Omental fat pad (tissue), 4 donors: ENCODE measurements around the gene RCC2. TPM values are rescaled to one million over a fixed set of nuclear protein-coding genes. Genes with fewer than 3 reads are reported as not detected.
"Not testable (repeated sequence)": the region's sequence is repeated elsewhere in the genome, so short reads cannot be mapped to it uniquely, and the experiment has no call there.

Source experiments
- ATAC-seq: fragments of 150-250 bp; one replicate; pipeline ENCODE4 v1.9.1; 2016; ENCODE audit warnings: mild to moderate bottlenecking, moderate library complexity; ENCODE audit not compliant: low FRiP score
- DNase-seq: peaks from one replicate; pipeline ENCODE4 v3.0.0-alpha.2; 2019; ENCODE audit warnings: low spot score
- total RNA-seq, 4 donors: library from RNA; depleted of rRNA; stranded (reverse); fragments of >200 nt; gene quantifications; one replicate each; pipeline ENCODE4 v1.1.0, GENCODE V29; 2016
- TF ChIP-seq, protein P1 (sequence below), 3 donors: fragments of 450-650 bp; IDR thresholded peaks; one replicate each; pipeline ENCODE4 v1.5.1; 2016 to 2017; ENCODE audit warnings: antibody characterized with exemption in 3 of 3, mild to moderate bottlenecking in 3 of 3, moderate library complexity in 2 of 3

Gene RCC2
- total RNA-seq, 4 donors from 2014 or later, result 20.9 to 44.4 (median 26.6) TPM

- ATAC-seq, result no peak
- TF ChIP-seq, protein P1, sequence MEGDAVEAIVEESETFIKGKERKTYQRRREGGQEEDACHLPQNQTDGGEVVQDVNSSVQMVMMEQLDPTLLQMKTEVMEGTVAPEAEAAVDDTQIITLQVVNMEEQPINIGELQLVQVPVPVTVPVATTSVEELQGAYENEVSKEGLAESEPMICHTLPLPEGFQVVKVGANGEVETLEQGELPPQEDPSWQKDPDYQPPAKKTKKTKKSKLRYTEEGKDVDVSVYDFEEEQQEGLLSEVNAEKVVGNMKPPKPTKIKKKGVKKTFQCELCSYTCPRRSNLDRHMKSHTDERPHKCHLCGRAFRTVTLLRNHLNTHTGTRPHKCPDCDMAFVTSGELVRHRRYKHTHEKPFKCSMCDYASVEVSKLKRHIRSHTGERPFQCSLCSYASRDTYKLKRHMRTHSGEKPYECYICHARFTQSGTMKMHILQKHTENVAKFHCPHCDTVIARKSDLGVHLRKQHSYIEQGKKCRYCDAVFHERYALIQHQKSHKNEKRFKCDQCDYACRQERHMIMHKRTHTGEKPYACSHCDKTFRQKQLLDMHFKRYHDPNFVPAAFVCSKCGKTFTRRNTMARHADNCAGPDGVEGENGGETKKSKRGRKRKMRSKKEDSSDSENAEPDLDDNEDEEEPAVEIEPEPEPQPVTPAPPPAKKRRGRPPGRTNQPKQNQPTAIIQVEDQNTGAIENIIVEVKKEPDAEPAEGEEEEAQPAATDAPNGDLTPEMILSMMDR (IDR thresholded peaks at IDR 0.05), result no peak
- no peak for DNase-seq
Observed at GRCh38 chr1:17460219-17460618, 20.7 kb upstream of the RCC2 start.

- TF ChIP-seq, protein P1 (IDR thresholded peaks at IDR 0.05), result no peak
- no peak for DNase-seq
- no peak for ATAC-seq
Observed at GRCh38 chr1:17458794-17459193, 19.3 kb upstream of the RCC2 start.

DNA sequence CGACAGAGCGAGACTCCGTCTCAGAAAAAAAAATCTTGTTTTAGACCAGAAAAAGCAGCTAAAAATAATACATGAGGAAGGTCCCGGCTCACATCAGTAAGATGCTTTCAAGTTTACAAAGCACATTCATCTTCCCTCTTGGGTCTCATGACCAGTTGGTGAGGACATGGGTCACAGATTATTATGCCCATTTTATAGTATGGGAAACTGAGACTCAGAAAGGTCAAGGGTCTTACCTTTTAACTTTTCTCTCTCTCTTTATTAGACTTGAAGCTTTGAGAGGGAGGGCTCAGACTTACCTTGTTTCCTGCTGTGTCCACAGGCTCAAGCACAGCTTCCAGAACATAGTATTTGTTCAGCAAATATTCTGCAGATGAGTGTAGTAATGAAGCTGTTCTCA, 13.2 kb upstream of the RCC2 start:
- DNase-seq (no peak), ATAC-seq (no peak)
- TF ChIP-seq, protein P1 (IDR thresholded peaks at IDR 0.05), result no peak

DNA sequence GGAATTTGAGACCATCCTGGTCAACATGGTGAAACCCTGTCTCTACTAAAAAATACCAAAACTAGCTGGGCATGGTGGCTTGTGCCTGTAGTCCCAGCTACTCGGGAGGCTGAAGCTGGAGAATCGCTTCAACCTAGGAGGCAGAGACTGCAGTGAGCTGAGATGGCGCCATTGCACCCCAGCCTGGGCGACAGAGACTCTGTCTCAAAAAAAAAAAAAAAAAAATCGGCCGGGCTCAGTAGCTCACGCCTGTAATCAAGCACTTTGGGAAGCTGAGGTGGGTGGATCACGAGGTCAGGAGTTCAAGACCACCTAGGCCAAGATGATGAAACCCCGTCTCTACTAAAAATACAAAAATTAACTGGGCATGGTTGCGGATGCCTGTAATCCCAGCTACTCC, 12.7 kb upstream of the RCC2 start:
- not testable (repeated sequence) for DNase-seq, ATAC-seq

GRCh38 chr1:17451731-17452130, 12.3 kb upstream of the RCC2 start:
- TF ChIP-seq, protein P1 (IDR thresholded peaks at IDR 0.05), result no peak
- DNase-seq, result no peak
- ATAC-seq, result no peak

GRCh38 chr1:17447501-17447992, 8.1 kb upstream of the RCC2 start:
- TF ChIP-seq, protein P1 (IDR thresholded peaks at IDR 0.05), result no peak
- no peak for DNase-seq
- ATAC-seq, result no peak

DNA sequence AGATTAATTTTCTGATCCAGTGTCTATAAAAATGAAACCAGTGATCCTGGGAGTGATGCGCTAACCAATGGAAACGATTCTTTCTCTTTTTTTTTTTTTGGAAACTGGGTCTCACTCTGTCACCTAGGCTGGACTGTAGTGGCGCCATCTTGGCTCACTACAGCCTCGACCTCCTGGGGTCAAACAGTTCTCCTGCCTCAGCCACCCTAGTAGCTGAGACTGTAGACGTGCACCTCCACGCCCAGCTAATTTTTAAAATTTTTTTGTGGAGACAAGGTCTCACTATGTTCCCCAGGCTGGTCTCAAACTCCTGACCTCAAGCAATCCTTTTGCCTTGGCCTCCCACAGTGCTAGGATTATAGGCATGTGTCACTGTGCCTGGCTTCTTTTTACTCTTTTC, 3.4 kb upstream of the RCC2 start:
- DNase-seq (no peak), ATAC-seq (no peak)
- TF ChIP-seq, protein P1 (IDR thresholded peaks at IDR 0.05), result no peak

DNA sequence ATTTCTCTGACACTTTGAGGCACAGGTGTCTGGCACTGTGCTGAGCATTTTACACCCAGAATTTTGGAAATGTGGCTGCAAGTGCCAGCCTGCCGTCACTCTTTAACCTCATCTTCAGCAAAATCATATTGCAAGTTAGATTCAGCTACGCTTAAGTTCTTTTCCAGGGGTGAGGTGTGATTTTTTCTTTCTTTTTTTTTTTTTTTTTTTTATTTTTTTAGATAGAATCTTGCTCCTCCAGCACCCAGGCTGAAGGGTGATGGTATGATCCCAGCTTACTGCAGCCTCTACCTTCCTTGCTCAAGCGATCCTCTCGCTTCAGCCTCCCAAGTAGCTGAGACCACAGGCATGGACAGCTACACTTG, 2.5 kb upstream of the RCC2 start:
- DNase-seq (no peak), ATAC-seq (no peak)
- TF ChIP-seq, protein P1 (IDR thresholded peaks at IDR 0.05), result no peak
